K562 (cell line): ENCODE measurements around the gene ESPL1. TPM values are rescaled to one million over a fixed set of nuclear protein-coding genes. Genes with fewer than 3 reads are reported as not detected.

Experiments used
- CREB3L1 ChIP-seq: fragments of 450-650 bp; IDR thresholded peaks from 2 replicates; pipeline ENCODE4 v1.6.1; 2014; ENCODE audit warnings: low read depth, mild to moderate bottlenecking, moderate library complexity, borderline replicate concordance
- DMBX1 ChIP-seq: fragments of 250-450 bp; sonication (Bioruptor Pico); IDR thresholded peaks from 2 replicates; pipeline ENCODE4 v1.8.0; 2022; ENCODE audit warnings: inconsistent platforms, mild to moderate bottlenecking, moderate library complexity, borderline replicate concordance
- GTF3C2 ChIP-seq: IDR thresholded peaks from 3 replicates; pipeline ENCODE4 v1.6.1; 2011; ENCODE audit warnings: borderline replicate concordance, mild to moderate bottlenecking, moderate library complexity; ENCODE audit not compliant: insufficient read length; ENCODE audit errors: extremely low read depth
- HDAC8 ChIP-seq: fragments of 450-650 bp; IDR thresholded peaks from 2 replicates; pipeline ENCODE4 v1.6.1; 2016; ENCODE audit warnings: mild to moderate bottlenecking, missing genetic modification characterization, moderate library complexity, missing compliant biosample characterization
- KAT2B ChIP-seq: IDR thresholded peaks from one replicate; pipeline ENCODE4 v1.6.1; 2012; ENCODE audit warnings: low read depth, mild to moderate bottlenecking, control low read depth, inconsistent platforms, low read length, moderate library complexity
- KDM1A ChIP-seq, 2 experiments: fragments of 450-650 bp; IDR thresholded peaks; 2 replicates each; pipeline ENCODE4 v1.6.1; 2016; ENCODE audit warnings: mild to moderate bottlenecking in 2 of 2
- L3MBTL2 ChIP-seq: fragments of 450-650 bp; IDR thresholded peaks from 2 replicates; pipeline ENCODE4 v1.6.1; 2016; ENCODE audit warnings: mild to moderate bottlenecking, moderate library complexity
- MBD2 ChIP-seq: sonication (generic); IDR thresholded peaks from 2 replicates; pipeline ENCODE4 v1.6.1; 2016; ENCODE audit warnings: low read depth, borderline replicate concordance
- SRF ChIP-seq, 2 experiments: fragments of 250-450, 450-650 bp in 1 of 2; sonication (Bioruptor Pico) in 1 of 2; sonication (generic) in 1 of 2; formaldehyde crosslinking; IDR thresholded peaks; 2 replicates each; pipeline versions ENCODE4 v1.5.0 to v1.5.1; 2020 to 2022; ENCODE audit warnings: mild to moderate bottlenecking in 1 of 2, missing genetic modification reagents in 1 of 2
- SRSF1 ChIP-seq: fragments of 200-400 bp; formaldehyde crosslinking; IDR thresholded peaks from 2 replicates; pipeline ENCODE4 v1.6.1; 2017; ENCODE audit warnings: mild to moderate bottlenecking, low read depth, low read length, moderate library complexity
- SRSF7 ChIP-seq: fragments of 200-400 bp; formaldehyde crosslinking; optimal IDR thresholded peaks from 2 replicates; pipeline ENCODE3; 2017; ENCODE audit warnings: mild to moderate bottlenecking, low read depth, low read length
- TAF15 ChIP-seq: fragments of 200-400 bp; formaldehyde crosslinking; IDR thresholded peaks from 2 replicates; pipeline ENCODE4 v1.6.1; 2017; ENCODE audit warnings: mild to moderate bottlenecking, low read depth, low read length, moderate library complexity
- TBP ChIP-seq: optimal IDR thresholded peaks from 2 replicates; pipeline ENCODE3; 2011; ENCODE audit warnings: low read depth, low read length, improper control_type of control experiment
- U2AF2 ChIP-seq: fragments of 200-400 bp; formaldehyde crosslinking; optimal IDR thresholded peaks from 2 replicates; pipeline ENCODE3; 2017; ENCODE audit warnings: low read depth, mild to moderate bottlenecking, low read length
- ZBTB17 ChIP-seq: fragments of 450-650 bp; formaldehyde crosslinking; IDR thresholded peaks from 2 replicates; pipeline ENCODE4 v1.4.0; 2020; ENCODE audit warnings: mild to moderate bottlenecking
- ZNF311 ChIP-seq: fragments of 250-450 bp; sonication (Bioruptor Pico); IDR thresholded peaks from 2 replicates; pipeline ENCODE4 v1.4.0; 2020; ENCODE audit warnings: mild to moderate bottlenecking, moderate library complexity
- ZNF830 ChIP-seq: fragments of 250-450 bp; sonication (Bioruptor Pico); IDR thresholded peaks from 2 replicates; pipeline ENCODE4 v1.5.0; 2021; ENCODE audit warnings: mild to moderate bottlenecking
- polyA plus RNA-seq, 8 experiments: library from polyadenylated mRNA; depleted of rRNA in 4 of 8; stranded (reverse) in 5 of 8; unstranded in 3 of 8; fragments of >200 nt; fragmentation: Nextera tagmentation in 2 of 8; fragmentation: Illumina TruSeq in 1 of 8; extraction: Ambion mirVana in 2 of 8; extraction: Trizol in 1 of 8; gene quantifications; 2 replicates each; pipeline versions ENCODE4 v1.2.1 to v1.2.3, GENCODE V29; 2011 to 2014; ENCODE audit warnings: inconsistent platforms in 1 of 8, missing spikeins in 1 of 8
- total RNA-seq, 7 experiments: library from RNA; depleted of rRNA in 6 of 7; stranded (reverse); fragments of >200 nt in 6 of 7; fragmentation: Illumina TruSeq in 2 of 7; extraction: Trizol in 2 of 7; gene quantifications; 2 replicates each; pipeline versions ENCODE4 v1.2.1 to v1.2.3, GENCODE V29; 2011 to 2021; ENCODE audit warnings: low replicate concordance in 1 of 7
- TF ChIP-seq, protein P1 (sequence below): fragments of 450-650 bp; formaldehyde crosslinking; IDR thresholded peaks from 2 replicates; pipeline ENCODE4 v1.4.0; 2020; ENCODE audit warnings: mild to moderate bottlenecking, moderate library complexity
- TF ChIP-seq, protein P2 (sequence below): fragments of 250-450 bp; sonication (Bioruptor Pico); IDR thresholded peaks from 2 replicates; pipeline ENCODE4 v1.4.0; 2020

The ESPL1 gene
- total and polyA plus RNA-seq, 9 of the 15 experiments (the other 6 are each of a cell fraction or from before 2014, with no cell fraction given), result 1.2 to 55.0 (median 18.7) TPM

- TF ChIP-seq CREB3L1 (peak; percentile 79), KDM1A (IDR thresholded peaks at IDR 0.05) (no peak), SRSF1 (no peak), ZBTB17 (CRISPR knock-in tag) (peak; percentile 60; the same call in 1 of the 2 replicates), HDAC8 (no peak), TAF15 (no peak), GTF3C2 (no peak), SRSF7 (no peak), ZNF830 (CRISPR knock-in tag) (0 out of 2 replicates have a peak, but pooled peaks have one; percentile 68), KAT2B (no peak), ZNF311 (CRISPR knock-in tag) (0 out of 2 replicates have a peak, but pooled peaks have one; percentile 31), U2AF2 (no peak), SRF (CRISPR knock-in tag; IDR thresholded peaks at IDR 0.05) (no peak), TBP (peak; percentile 45), L3MBTL2 (peak; percentile 30; the same call in 1 of the 2 replicates), DMBX1 (CRISPR knock-in tag) (no peak), MBD2 (no peak)
- TF ChIP-seq, protein P1, sequence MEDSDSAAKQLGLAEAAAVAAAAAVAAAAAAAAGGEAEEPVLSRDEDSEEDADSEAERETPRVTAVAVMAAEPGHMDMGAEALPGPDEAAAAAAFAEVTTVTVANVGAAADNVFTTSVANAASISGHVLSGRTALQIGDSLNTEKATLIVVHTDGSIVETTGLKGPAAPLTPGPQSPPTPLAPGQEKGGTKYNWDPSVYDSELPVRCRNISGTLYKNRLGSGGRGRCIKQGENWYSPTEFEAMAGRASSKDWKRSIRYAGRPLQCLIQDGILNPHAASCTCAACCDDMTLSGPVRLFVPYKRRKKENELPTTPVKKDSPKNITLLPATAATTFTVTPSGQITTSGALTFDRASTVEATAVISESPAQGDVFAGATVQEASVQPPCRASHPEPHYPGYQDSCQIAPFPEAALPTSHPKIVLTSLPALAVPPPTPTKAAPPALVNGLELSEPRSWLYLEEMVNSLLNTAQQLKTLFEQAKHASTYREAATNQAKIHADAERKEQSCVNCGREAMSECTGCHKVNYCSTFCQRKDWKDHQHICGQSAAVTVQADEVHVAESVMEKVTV, result no peak
- TF ChIP-seq, protein P2, sequence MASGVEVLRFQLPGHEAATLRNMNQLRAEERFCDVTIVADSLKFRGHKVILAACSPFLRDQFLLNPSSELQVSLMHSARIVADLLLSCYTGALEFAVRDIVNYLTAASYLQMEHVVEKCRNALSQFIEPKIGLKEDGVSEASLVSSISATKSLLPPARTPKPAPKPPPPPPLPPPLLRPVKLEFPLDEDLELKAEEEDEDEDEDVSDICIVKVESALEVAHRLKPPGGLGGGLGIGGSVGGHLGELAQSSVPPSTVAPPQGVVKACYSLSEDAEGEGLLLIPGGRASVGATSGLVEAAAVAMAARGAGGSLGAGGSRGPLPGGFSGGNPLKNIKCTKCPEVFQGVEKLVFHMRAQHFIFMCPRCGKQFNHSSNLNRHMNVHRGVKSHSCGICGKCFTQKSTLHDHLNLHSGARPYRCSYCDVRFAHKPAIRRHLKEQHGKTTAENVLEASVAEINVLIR (CRISPR knock-in tag), result no peak
Observed at GRCh38 chr12:53221203-53222080, 46.7 kb upstream of the ESPL1 start (continued).
